Measurements from ENCODE around the gene STAG3. TPM values are rescaled to one million over a fixed set of nuclear protein-coding genes. Genes with fewer than 3 reads are reported as not detected.
"Not testable (repeated sequence)": the region's sequence is repeated elsewhere in the genome, so short reads cannot be mapped to it uniquely, and the experiment has no call there.

STAG3 gene
- total RNA-seq, 3 donors from 2014 or later, result 2.4 to 6.4 (median 2.8) TPM

DNA sequence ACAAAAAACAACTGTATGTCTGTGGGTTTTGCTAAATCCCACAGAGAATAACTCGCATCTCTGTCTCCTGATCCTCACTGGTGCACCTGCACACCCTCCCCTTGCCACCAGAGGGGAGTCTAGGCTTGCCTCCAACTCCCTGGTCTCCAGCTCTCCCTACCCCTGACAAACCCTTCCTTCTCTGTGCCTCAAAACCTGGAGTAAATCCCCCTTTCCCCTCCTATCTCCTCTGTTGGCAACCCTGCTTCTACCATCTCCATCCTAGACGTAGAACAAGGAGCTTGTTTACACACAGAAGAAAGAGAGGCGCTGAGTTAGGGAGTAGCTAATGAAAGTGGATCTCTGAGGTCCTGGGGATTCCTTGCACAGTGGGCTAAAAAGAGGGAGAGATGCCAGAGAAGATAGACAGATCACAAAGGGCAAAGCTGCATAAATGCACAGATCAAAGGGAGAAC, 45.0 kb upstream of the STAG3 start:
- no peak overlapping the region for H3K4me3 ChIP-seq
- no peaks in the 10 kb centered on the region for H3K36me3 ChIP-seq (ENCODE audit: low read depth)
- H3K9me3 ChIP-seq, result no peaks in the 10 kb centered on the region
- H3K4me1 ChIP-seq (ENCODE audit: low read depth), result peaks cover 25% of the 10 kb centered on the region
- DNase-seq (peak; percentile 66 to 84 (median 80)), ATAC-seq (peak; percentile 81)
- TF ChIP-seq, protein P1, sequence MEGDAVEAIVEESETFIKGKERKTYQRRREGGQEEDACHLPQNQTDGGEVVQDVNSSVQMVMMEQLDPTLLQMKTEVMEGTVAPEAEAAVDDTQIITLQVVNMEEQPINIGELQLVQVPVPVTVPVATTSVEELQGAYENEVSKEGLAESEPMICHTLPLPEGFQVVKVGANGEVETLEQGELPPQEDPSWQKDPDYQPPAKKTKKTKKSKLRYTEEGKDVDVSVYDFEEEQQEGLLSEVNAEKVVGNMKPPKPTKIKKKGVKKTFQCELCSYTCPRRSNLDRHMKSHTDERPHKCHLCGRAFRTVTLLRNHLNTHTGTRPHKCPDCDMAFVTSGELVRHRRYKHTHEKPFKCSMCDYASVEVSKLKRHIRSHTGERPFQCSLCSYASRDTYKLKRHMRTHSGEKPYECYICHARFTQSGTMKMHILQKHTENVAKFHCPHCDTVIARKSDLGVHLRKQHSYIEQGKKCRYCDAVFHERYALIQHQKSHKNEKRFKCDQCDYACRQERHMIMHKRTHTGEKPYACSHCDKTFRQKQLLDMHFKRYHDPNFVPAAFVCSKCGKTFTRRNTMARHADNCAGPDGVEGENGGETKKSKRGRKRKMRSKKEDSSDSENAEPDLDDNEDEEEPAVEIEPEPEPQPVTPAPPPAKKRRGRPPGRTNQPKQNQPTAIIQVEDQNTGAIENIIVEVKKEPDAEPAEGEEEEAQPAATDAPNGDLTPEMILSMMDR (IDR thresholded peaks at IDR 0.05), result peak; percentile 54
- intact Hi-C loops (cut with DNase I, micrococcal nuclease), result loop anchor here (5.0 to 10.0 kb wide), 3 partner anchors 80 to 295 kb away; partner anchors contain the start of genes MEPCE (in 1 of the 2), PVRIG (in 1 of the 2) and ZCWPW1 (in 1 of the 2)

DNA sequence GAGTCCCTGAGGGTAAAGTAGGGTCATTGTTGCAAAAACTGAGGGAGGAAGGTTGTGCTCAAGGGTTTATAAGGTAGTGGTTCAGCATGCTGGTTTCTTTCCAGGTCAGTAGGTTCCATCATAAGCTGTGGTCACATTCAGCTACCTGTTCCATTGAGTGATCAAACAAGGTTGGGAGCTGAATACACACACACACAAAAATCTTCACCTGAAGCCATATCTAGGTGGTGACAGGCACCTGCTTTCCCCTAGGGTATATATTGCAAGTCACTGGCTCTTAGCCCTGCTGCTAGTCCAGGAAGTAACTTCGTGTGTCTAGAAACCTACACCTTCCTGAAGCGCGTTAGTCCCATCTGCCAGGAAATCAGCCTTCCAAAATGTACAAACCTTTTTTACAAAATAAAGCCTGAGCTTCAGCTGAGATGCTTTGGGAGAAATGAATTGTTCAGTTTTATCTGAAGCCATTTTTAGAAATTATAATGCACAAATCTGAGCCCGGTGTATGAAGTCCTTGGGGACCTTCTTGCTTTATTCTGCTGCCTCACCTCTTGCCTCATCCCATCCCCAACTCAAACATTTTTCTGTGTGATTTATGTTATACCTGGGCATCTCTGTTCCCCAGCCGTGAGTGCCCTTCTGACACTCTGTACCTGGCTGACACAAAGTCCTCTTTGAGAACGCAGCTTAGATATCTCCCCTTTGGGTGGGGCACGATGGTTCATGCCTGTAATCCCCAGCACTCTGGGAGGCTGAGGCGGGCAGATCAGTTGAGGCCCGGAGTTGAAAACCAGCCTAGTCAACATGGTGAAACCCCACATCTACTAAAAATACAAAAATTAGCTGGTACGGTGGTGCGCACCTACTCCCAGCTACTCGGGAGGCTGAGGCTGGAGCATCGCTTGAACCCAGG, 39.6 kb upstream of the STAG3 start:
- intact Hi-C loops (cut with DNase I, micrococcal nuclease), result loop anchor here in 1 of 2 donors (10.0 kb wide), 1 partner anchor 77 kb away; the partner anchor contains the start of gene PVRIG
- TF ChIP-seq, protein P1 (IDR thresholded peaks at IDR 0.05), result no peak
- ATAC-seq (peak; percentile 70), DNase-seq (peak in 1 of 3 donors; percentile 27)
- no peaks in the 10 kb centered on the region for H3K9me3 ChIP-seq
- no peaks in the 10 kb centered on the region for H3K36me3 ChIP-seq (ENCODE audit: low read depth)
- peaks cover 10% of the 10 kb centered on the region for H3K4me1 ChIP-seq (ENCODE audit: low read depth)
- no peak overlapping the region for H3K4me3 ChIP-seq

DNA sequence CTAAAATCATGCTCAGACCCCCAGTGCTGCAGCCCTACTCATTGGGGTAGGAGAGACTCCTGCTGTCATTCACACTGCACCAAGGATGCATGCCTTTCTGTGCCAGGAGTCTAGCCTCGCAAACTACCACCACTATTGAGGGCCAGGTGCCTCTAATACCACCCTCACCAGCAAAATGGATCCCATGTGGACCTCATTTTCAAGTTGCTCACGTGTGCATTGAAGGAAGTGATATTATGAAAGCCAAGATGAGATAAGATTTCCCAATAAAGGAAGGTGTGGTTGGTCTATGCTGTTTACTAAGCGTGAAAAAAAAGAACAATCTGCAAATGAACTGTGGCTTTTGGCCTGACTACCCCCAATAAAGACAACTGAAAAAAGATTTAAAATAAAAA, 36.2 kb upstream of the STAG3 start:
- Histone ChIP-seq H3K36me3 (ENCODE audit: low read depth) (no peaks in the 10 kb centered on the region), H3K9me3 (no peaks in the 10 kb centered on the region), H3K4me3 (no peak overlapping the region), H3K4me1 (ENCODE audit: low read depth) (peaks cover 5% of the 10 kb centered on the region)
- ATAC-seq (peak; percentile 92), DNase-seq (peak in 1 of 3 donors; percentile 13)
- intact Hi-C loops (cut with DNase I, micrococcal nuclease), result no loop called here
- TF ChIP-seq, protein P1 (IDR thresholded peaks at IDR 0.05), result no peak

DNA sequence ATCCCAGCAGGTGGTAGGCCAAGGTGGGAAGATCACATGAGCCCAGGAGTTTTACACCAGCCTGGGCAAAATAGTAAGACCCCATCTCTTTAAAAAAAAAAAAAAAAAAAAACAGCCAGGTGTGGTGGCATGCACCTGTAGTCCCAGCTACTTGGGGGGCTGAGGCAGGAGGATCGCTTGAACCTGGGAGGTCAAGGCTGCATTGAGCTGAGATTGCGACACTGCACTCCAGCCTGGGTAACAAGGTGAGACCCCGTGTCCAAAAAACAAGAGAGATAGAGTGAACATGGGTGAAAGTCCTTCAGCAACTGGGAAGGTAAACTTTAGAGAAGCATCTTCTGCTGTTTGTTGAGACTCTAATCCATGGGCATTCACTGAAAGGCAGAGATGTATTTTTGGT, 35.3 kb upstream of the STAG3 start:
- Histone ChIP-seq H3K4me3 (no peak overlapping the region), H3K4me1 (ENCODE audit: low read depth) (peaks cover 4% of the 10 kb centered on the region), H3K9me3 (no peaks in the 10 kb centered on the region), H3K36me3 (ENCODE audit: low read depth) (no peaks in the 10 kb centered on the region)
- TF ChIP-seq, protein P1 (IDR thresholded peaks at IDR 0.05), result no peak
- intact Hi-C loops (cut with DNase I, micrococcal nuclease), result no loop called here
- DNase-seq (no peak), ATAC-seq (no peak)

DNA sequence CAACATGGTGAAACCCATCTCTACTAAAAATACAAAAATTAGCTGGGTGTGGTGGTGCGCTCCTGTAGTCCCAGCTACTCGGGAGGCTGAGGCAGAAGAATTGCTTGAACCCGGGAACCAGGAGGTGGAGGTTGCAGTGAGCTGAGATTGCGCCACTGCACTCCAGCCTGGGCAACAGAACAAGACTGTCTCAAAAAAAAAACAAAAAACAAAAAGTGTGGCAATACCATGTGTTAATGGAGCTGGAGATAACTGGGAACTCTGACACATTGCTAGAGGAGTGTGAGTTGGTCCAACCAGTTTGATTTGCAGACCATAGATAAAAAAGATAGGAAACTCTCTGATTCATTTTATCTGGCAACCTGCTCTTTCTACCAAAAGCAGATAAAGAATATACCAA, 31.4 kb upstream of the STAG3 start:
- H3K36me3 ChIP-seq (ENCODE audit: low read depth); DNase-seq; intact Hi-C loops (cut with DNase I, micrococcal nuclease); ATAC-seq; H3K4me3 ChIP-seq; H3K9me3 ChIP-seq: not testable (repeated sequence)
- peaks cover 26% of the 10 kb centered on the region for H3K4me1 ChIP-seq (ENCODE audit: low read depth)

DNA sequence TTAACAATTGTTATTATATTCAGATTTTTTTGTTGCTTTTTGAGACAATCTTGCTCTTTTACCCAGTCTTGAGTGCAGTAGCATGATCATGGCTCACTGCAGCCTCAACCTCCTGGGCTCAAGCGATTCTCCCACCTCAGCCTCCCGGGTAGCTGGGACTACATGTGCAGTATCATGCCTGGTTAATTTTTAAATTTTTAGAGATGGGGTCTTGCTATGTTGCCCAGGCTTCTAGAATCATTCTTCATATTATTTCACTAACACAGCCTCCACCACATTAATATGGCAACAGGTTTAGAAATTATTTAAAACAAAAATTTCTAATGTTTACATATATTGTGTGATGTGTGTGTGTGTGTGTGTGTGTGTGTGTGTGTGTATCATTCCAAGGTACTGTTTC, 30.4 kb upstream of the STAG3 start:
- H3K4me1 ChIP-seq (ENCODE audit: low read depth), result peaks cover 31% of the 10 kb centered on the region
- ATAC-seq (no peak), DNase-seq (no peak)
- intact Hi-C loops (cut with DNase I, micrococcal nuclease), result no loop called here
- no peak overlapping the region for H3K4me3 ChIP-seq
- TF ChIP-seq, protein P1 (IDR thresholded peaks at IDR 0.05), result no peak
- peaks cover 4% of the 10 kb centered on the region for H3K36me3 ChIP-seq (ENCODE audit: low read depth)
- H3K9me3 ChIP-seq, result no peaks in the 10 kb centered on the region

All from mucosa of descending colon (tissue), 3 donors.